ENCODE data around the gene EEIG1.

Gene EEIG1

DNA sequence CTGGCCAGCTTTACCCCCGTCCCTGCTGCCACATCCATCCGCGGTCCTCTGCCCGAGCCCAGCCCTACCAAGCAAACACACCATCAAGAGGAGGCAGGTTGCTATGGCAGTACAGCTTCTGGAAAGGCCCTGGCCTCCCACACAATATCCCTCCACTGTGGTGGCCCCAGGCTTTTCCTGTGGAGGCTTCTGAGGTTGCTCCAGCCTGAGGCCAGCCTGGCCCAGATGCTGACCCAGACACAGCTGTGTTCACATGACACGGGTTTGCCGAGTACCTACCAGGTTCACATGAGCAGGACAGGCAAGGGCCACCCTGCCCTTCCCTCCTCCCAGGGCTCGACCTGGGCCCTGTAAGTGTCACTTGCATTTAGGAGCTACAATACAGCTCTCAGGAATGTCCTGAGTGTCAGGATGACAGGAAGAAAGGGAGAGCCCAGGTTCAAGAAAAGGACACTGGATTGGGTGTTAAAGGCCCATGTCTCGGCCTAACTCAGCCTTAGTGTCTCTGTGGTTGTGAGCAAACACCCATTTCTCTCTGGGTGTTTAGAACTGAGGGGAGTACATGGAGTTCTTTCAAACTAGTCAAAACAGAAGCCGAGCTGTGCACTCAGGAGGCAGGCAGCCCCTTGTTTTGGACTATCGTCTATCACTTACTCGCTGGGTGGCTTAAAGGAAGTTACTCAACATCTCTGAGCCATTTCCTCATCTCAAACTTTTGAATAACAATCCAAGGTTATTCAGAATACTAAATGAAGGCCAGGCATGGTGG is 46.2 kb upstream of the EEIG1 start:
- TF ChIP-seq CTCF (conservative IDR thresholded peaks at IDR 0.05; ENCODE audit: low read length): no peak
- TF ChIP-seq EZH2phosphoT487 (IDR thresholded peaks at IDR 0.05; ENCODE audit: borderline replicate concordance): no peak
- Histone ChIP-seq H3K79me2 (ENCODE audit: insufficient read depth, low read length) (0 out of 2 replicates have a peak, but pooled peaks cover 5% of the 10 kb centered on the region), H3K4me3 (ENCODE audit: low read length, poor library complexity, severe bottlenecking) (peak overlapping the region; percentile 51), H3K36me3 (ENCODE audit: insufficient read depth, low read length) (no peaks in the 10 kb centered on the region), H3K9me3 (ENCODE audit: insufficient read depth, low read depth, low read length) (no peaks in the 10 kb centered on the region), H3K4me1 (ENCODE audit: insufficient read depth, low read length, poor library complexity, severe bottlenecking) (peaks cover 65% of the 10 kb centered on the region), H3K9me2 (replicated peaks; ENCODE audit: low read depth, low read length) (no peaks in the 10 kb centered on the region), H3F3A (ENCODE audit: low read depth) (peaks cover 8% of the 10 kb centered on the region), H3K27me3 (ENCODE audit: insufficient read depth, low read length, poor library complexity, severe bottlenecking) (no peaks in the 10 kb centered on the region), H4K20me1 (ENCODE audit: insufficient read depth, low read length, poor library complexity, severe bottlenecking) (no peaks in the 10 kb centered on the region), H3K9ac (ENCODE audit: low read depth, low read length, poor library complexity, severe bottlenecking) (peak overlapping the region; percentile 51), H3K4me2 (ENCODE audit: low read depth, low read length, poor library complexity, severe bottlenecking) (peak overlapping the region; percentile 62), H2AFZ (ENCODE audit: low read length) (no peak overlapping the region)

DNA sequence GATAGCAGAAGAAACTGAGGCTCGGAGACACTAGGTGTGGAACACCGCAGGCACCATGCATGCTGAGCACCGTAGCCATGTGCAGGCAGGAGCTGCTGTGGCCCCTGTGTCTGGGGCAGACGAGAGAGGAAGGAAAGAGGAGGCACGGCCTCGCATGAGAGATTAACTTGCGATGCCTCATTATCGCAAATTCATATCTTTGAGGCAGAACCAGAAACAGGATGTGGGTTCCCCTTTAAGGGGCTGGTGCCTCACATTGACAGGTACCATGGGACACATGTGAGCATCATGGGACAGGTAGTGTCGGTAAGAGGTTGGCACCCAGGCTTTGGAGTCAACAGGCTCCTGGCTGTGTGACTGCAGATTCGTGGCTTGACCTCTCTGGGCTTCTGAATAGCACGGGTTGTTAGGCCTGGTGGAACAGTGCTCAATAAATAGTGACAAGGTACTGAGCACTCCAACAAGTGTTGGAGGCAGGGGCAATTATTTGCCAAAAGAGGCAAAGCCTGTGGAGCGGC is 45.5 kb upstream of the EEIG1 start:
- no peak for TF ChIP-seq EZH2phosphoT487 (IDR thresholded peaks at IDR 0.05; ENCODE audit: borderline replicate concordance)
- TF ChIP-seq CTCF (conservative IDR thresholded peaks at IDR 0.05; ENCODE audit: low read length): no peak
- H3K4me1 ChIP-seq (ENCODE audit: insufficient read depth, low read length, poor library complexity, severe bottlenecking): peaks cover 66% of the 10 kb centered on the region
- H3K9ac ChIP-seq (ENCODE audit: low read depth, low read length, poor library complexity, severe bottlenecking): peak overlapping the region; percentile 61
- no peaks in the 10 kb centered on the region for H3K36me3 ChIP-seq (ENCODE audit: insufficient read depth, low read length)
- no peaks in the 10 kb centered on the region for H3K9me2 ChIP-seq (replicated peaks; ENCODE audit: low read depth, low read length)
- peak overlapping the region; percentile 62 for H3K4me2 ChIP-seq (ENCODE audit: low read depth, low read length, poor library complexity, severe bottlenecking)
- no peaks in the 10 kb centered on the region for H3K27me3 ChIP-seq (ENCODE audit: insufficient read depth, low read length, poor library complexity, severe bottlenecking)
- H3K9me3 ChIP-seq (ENCODE audit: insufficient read depth, low read depth, low read length): no peaks in the 10 kb centered on the region
- H4K20me1 ChIP-seq (ENCODE audit: insufficient read depth, low read length, poor library complexity, severe bottlenecking): no peaks in the 10 kb centered on the region
- H3K79me2 ChIP-seq (ENCODE audit: insufficient read depth, low read length): 0 out of 2 replicates have a peak, but pooled peaks cover 5% of the 10 kb centered on the region
- H3F3A ChIP-seq (ENCODE audit: low read depth): peaks cover 8% of the 10 kb centered on the region
- peak overlapping the region; percentile 51 for H3K4me3 ChIP-seq (ENCODE audit: low read length, poor library complexity, severe bottlenecking)
- no peak overlapping the region for H2AFZ ChIP-seq (ENCODE audit: low read length)

DNA sequence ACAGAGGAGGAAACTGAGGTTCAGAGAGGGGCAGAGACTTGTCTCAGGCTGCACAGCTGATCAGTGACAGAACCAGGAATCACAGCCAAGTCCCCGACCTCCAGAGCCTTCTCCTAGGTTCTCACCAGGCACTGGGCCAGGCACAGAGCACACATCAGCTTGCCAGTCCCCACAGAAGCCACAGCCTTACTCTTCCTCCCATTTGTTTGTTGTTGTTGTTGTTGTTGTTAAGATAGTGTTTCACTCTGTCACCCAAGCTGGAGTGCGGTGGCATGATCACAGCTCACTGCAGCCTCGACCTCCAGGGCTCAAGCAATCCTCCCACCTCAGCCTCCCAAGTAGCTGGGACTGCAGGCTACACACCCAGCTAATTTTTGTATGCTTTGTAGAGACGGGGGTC is 44.9 kb upstream of the EEIG1 start:
- H2AFZ ChIP-seq (ENCODE audit: low read length): no peak overlapping the region
- H3K9me2 ChIP-seq (replicated peaks; ENCODE audit: low read depth, low read length): no peaks in the 10 kb centered on the region
- H3K4me3 ChIP-seq (ENCODE audit: low read length, poor library complexity, severe bottlenecking): peak overlapping the region; percentile 51
- no peaks in the 10 kb centered on the region for H4K20me1 ChIP-seq (ENCODE audit: insufficient read depth, low read length, poor library complexity, severe bottlenecking)
- H3K36me3 ChIP-seq (ENCODE audit: insufficient read depth, low read length): no peaks in the 10 kb centered on the region
- H3K9me3 ChIP-seq (ENCODE audit: insufficient read depth, low read depth, low read length): no peaks in the 10 kb centered on the region
- H3K4me1 ChIP-seq (ENCODE audit: insufficient read depth, low read length, poor library complexity, severe bottlenecking): peaks cover 66% of the 10 kb centered on the region
- peaks cover 8% of the 10 kb centered on the region for H3F3A ChIP-seq (ENCODE audit: low read depth)
- peak overlapping the region; percentile 62 for H3K4me2 ChIP-seq (ENCODE audit: low read depth, low read length, poor library complexity, severe bottlenecking)
- no peak for TF ChIP-seq EZH2phosphoT487 (IDR thresholded peaks at IDR 0.05; ENCODE audit: borderline replicate concordance)
- no peak for TF ChIP-seq CTCF (conservative IDR thresholded peaks at IDR 0.05; ENCODE audit: low read length)
- peak overlapping the region; percentile 61 for H3K9ac ChIP-seq (ENCODE audit: low read depth, low read length, poor library complexity, severe bottlenecking)
- no peaks in the 10 kb centered on the region for H3K27me3 ChIP-seq (ENCODE audit: insufficient read depth, low read length, poor library complexity, severe bottlenecking)
- 0 out of 2 replicates have a peak, but pooled peaks cover 5% of the 10 kb centered on the region for H3K79me2 ChIP-seq (ENCODE audit: insufficient read depth, low read length)
